NCI-H2227 (cell line): ENCODE results near the gene MAP6D1.

Experiments used
- DNase-seq: peaks from one replicate; lab custom pipeline; 2025; ENCODE audit not compliant: unreplicated experiment; lab: John Stamatoyannopoulos, UW

MAP6D1 gene

GRCh38 chr3:183824761-183825455 lies 469 bp downstream of the MAP6D1 start:
- DNase-seq, result peak; percentile 62

GRCh38 chr3:183823963-183824362 lies 1.4 kb downstream of the MAP6D1 start:
- DNase-seq, result no peak

DNA sequence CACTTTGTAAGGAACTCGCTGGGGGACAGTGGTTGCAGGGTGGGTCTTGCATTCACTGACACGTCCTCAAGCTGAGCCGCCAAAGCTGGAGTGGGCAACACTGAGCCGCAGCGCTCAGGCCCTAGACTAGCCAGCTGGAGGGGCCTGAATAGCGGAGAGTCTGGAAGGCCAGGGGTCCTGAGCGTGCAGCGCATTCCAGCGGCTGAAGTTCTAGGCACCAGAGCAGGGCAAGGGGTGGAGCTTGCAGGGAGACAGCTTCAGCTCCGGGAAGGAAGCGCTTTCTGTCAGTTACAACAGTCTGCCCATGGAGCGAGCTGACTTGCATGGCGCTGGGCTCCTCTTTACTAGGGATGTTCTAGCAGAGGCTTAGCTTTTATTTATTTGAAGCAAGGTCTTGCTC lies 2.7 kb downstream of the MAP6D1 start:
- DNase-seq, result peak; percentile 19

DNA sequence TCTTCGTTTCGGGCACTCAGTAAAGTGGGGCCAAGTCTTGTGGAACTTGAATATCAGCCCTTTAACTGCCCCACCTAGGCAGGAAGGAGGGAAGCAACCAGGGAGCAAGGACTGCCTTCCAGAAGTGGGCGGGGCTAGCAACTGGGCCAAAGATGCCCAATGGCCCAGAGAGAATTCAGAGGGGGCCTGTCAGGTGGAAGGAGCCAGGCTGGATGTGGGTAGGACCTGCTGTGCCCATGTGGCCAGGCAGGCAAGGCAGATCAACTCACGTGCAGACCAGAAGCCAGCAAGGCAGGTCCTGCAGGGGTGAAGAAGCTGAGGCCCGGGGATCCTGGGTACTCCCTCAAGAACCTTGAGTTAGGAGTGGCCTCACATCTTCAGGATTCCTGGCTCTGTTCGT lies 5.5 kb downstream of the MAP6D1 start:
- no peak for DNase-seq

GRCh38 chr3:183818706-183819624 lies 6.4 kb downstream of the MAP6D1 start:
- no peak for DNase-seq

DNA sequence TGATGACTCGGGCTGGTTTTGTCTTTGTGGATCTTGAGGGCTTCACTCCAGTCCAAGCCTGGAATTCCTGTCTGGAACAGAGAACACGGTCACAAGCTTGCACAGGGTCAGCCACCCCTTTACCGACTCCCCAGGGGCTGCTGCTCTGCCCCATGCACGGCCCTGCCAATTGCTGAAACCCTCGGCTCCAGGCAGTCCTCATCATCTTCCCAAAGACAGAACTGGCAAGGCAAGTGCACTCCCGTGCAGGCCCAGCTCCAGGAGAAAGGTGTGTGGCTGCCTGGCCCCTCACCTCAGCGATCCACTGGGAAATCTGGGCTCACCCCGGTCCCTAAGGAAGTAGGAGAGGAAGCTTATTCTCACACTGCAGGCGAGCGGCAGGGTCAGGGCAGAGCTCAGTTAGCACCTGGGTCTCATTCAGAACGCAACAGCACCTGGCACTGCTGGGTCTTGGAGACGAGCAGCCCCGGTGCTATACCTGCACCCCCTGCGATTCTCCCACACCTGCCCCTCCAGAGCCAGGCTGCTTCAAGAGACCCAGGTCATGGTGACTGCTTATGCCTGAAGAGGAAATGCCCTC lies 7.2 kb downstream of the MAP6D1 start:
- DNase-seq, result no peak

DNA sequence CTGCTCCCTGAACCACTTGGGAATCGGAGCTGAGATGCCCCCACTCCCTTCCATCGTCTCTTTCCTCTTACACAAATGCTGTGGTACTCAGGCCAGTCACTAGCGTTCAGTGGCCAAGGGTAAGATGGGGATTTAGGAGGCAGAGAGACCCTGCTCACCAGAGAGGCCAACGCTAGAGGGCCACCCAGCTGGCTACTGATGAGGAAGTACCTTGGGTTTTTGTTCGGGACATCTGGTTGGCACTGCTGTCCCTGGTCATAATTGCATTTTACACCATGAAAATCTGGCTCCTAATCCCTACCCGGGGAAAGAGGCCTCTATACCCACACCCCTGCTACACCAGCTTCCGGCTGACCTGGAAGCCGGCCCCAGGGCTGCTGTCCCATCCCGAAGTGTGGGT lies 7.7 kb downstream of the MAP6D1 start:
- DNase-seq, result no peak

DNA sequence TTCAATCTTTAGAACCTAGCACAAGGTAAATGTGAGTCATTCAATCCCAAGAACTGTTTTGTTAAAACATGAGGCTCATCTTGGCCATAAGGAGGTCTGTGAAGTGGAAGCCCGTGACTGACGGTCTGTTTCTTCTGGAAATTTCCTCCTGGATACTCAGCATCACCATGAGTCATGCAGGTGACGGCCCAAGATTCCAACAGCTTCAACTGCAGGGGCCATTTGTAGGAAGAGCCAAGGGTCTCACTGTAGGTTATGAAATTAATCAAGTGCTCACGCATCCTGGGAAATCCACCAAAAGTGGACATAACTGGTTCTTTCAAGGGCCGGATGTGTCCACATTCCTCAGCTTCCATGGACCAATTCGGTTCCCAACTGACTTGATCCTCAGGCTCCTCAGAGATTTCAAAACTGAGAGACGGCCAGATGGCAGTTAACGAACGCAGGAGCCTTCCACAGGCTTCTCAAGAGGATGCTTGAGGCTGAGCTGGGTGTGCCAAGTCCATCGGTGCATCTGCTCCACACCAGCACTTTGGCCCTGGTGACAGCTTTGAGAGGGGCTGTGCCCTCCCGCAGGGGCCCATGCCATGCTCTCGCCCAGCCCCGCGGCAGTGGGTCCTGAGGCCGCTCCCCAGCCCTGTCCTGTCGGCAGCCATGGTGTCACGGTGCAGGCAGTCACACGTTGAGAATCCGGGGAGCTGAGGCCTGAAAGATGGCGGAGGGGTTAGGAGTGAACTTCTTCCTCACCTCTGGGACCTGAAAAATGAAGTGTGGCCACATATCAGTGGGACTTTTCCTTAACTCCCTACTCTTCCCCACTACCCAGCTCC lies 8.5 kb downstream of the MAP6D1 start:
- DNase-seq, result no peak

DNA sequence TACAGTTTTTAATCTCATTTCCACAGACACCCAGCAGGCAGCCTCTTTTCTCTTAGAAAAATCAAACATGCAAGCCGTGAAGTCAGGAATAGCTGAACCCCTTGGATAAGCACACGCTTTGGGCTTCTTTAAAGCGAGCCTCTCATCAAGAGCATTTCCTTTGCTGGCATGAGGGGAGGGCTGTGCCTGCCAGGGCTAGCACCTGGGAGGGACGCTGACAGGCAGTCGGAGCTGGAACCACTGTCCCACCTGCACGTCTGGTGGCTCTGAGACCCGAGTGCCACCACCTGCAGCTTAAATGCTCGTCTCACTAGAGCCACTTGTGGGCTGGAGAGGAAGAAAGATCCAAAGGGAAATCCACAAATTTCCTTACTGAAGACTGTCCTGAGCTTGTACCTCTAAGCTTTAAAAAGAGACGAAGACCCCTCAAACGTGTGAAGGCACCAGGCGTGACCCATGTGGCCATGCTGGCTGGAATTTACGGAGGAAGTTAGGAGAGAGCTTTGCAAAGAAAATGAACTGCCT lies 9.4 kb downstream of the MAP6D1 start:
- DNase-seq, result no peak

DNA sequence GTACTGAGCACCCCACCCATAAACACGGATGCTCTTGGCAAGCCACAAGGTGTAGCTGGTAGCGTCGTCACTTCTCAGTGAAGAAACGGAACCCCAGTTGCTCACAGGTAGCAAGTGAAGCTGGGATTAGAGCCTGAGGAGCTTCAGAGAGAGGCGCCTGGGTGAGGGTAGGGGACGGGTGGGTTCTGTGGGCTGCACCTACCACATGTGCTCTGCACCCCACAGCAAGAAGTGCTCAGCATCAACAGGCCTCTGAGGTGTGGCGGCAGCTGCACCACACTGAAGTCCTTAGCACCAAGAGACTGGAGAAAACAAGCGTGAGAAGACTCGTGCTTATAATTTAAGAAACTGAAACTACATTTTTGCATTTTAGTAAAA lies 9.8 kb downstream of the MAP6D1 start:
- no peak for DNase-seq

DNA sequence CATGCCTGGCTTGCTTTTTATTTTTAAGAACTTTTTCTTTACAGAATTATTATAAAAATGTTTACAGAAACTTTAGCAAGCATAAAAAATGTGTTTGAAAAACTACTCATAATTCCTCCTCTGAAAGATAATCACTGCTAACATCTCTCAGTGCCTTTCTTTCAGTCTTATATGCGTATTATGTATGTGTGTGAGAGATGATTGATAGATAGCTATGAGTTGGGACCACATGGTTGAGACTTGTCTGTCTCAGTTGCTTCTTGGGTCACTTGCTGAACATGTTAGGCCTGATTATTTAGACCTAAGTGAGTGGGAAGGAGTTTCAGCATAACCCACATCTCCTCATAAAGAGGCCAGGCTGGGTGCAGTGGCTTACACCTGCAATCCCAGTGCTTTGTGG lies 11.1 kb downstream of the MAP6D1 start:
- DNase-seq, result no peak

DNA sequence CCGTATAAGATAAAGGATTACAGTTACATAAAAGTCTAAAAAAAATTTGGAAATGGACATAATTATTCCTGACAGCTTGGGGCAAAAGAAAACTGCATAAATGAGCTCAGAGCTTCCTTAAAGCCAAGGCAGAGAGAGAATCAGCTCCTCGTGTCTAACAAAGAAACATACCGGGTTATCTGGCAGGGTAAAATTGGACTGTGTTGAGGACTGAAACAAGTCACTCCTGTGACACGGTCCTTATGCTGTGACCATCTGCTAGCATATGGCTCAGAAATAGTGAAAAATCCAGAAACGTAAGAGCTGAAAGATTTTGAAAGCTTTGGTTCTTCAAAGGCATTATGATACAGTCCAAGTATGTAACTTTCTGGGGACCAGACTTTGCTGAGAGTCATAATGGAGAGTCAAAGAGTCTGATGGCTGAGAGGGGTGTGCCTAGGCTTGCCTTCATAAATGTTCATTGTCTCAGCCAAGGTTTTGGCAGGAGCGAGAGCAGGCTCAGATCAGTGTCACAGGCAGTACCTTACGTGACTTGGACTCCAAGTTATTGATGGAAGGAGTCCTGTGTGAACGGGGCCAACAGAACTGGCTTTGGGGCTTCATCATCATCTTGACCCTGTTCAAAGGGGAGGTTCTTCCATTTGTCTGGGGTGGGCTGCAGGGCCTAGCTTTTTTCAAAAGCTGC lies 12.5 kb downstream of the MAP6D1 start:
- DNase-seq, result no peak

- no peak for DNase-seq
Measured at GRCh38 chr3:183811638-183812037, 13.7 kb downstream of the MAP6D1 start.

DNA sequence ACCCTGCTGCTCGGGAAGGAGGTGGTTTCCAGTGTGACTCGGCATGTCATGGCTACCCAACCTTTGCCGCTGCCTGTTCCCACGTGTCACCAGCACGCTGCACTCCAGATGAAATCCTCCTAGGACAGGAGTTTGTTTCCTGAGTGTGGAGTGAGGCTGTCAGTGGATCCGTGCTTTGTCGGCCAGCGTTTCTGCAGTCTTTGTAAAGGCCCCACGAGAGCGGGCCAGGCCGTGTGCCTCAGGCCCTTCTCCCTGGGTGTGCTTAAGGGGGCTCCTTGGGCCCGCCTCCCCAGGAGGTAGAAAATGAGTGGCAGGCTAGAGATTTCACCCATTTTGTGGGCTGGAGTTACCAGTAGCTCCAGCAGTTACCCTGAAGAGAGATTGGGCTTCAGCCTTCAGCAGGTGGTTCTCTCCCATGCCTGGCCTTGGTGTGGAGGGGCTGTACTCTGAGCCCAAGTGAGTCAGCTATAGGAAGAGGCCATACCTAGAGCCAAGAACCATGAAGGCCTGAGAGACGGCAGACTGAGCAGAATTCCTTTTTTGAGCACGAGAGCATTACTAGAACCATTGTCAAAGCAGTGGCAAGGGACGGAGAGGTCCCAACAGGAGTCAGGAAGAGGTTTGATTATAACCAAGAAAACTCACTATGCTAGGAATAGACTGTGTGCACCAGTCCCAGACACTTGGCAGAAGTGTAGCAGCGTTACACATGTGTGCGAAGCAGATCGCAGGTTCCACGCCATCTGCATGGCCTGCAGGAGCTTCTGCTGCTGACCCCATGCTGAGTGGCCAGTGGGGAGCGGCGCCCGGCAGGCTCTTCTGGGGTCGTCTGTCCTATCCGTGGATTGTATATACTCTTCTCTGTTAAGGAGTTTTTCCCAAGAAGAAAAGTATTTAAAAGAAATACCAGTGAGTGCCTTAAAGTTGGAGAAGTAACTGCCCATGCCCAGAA lies 14.5 kb downstream of the MAP6D1 start:
- DNase-seq, result no peak

- DNase-seq, result no peak
Measured at GRCh38 chr3:183809270-183809669, 16.1 kb downstream of the MAP6D1 start.

DNA sequence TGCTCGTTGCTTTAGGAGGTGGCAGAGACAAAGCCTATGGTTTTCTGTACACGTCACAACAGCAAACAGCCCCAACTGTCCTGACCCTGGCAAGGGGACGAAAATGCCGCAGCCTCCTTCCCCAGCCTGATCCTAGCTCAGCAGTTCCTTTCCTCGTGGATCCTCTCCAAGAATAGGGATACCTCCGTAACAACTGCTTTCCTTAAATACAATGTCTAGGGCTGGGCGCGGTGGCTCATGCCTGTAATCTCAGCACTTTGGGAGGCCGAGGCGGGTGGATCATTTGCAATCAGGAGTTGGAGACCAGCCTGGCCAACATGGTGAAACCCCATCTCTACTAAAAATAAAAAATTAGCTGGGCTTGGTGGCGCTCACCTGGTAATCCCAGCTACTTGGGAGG lies 17.0 kb downstream of the MAP6D1 start:
- DNase-seq, result no peak

- no peak for DNase-seq
Measured at GRCh38 chr3:183807881-183808280, 17.5 kb downstream of the MAP6D1 start.

DNA sequence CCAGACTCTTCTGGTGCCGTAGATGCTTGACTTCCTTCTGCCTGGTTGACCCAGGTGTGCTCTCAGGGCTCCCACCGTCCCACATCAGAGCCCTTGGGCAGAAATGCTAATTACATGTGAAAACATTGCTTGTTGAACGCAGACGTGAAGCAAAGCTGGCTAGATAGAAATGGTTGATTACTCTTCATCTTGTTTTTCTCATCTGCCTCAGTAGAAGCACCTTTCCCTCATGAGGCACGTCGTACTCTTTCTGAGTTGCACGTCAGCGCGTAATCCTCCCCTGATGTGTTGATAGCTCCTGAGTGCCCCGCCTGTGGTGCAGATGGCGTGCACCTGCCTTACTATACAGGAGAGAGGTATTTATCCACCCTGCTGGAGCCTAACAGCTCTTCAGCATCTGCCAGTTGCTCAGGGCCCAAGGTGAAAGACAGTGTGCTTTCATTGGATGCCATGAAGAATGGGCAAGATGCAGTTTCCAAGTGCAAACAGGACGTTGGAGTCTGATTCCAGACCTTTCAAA lies 18.1 kb downstream of the MAP6D1 start:
- peak; percentile 13 for DNase-seq

GRCh38 chr3:183802989-183803388 lies 22.4 kb downstream of the MAP6D1 start:
- DNase-seq, result no peak
